HG03558 (cell line): ENCODE data around the gene PRKX.
"Not testable (repeated sequence)": the region's sequence is repeated elsewhere in the genome, so short reads cannot be mapped to it uniquely, and the experiment has no call there.

Source experiments
- ATAC-seq: cut with Tn5 transposase; IDR thresholded peaks from one replicate; pipeline ENCODE4 v1.9.1; 2021; ENCODE audit warnings: moderate number of reproducible peaks; ENCODE audit not compliant: unreplicated experiment; ENCODE audit errors: extremely low read depth

Gene PRKX

GRCh38 chrX:3589474-3589873 lies 124.0 kb downstream of the PRKX start:
- no peak for ATAC-seq

- no peak for ATAC-seq
These were observed 127.7 kb downstream of the PRKX start for GRCh38 chrX:3585719-3586118.

- no peak for ATAC-seq
These were observed 128.9 kb downstream of the PRKX start for GRCh38 chrX:3584415-3584996.

DNA sequence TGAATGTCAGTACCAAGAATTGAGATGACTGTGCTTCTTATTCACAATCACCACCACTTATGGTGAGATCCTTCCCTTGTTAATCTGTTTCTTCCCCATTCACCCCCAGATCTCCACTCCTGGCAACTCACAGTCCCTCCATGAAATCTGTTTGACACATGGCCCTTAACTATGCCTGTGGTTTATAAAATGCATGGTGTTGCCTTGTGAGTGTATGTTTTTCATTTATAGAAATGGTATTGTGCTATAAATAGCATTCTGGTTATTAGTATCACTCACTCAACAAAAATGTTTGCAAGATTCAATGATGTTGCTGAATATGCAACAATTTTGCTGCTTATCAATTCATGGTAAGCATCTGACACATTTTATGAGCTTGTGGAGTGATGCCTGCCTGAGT lies 131.0 kb downstream of the PRKX start:
- ATAC-seq = no peak

- no peak for ATAC-seq
These were observed 131.8 kb downstream of the PRKX start for GRCh38 chrX:3581609-3582108.

DNA sequence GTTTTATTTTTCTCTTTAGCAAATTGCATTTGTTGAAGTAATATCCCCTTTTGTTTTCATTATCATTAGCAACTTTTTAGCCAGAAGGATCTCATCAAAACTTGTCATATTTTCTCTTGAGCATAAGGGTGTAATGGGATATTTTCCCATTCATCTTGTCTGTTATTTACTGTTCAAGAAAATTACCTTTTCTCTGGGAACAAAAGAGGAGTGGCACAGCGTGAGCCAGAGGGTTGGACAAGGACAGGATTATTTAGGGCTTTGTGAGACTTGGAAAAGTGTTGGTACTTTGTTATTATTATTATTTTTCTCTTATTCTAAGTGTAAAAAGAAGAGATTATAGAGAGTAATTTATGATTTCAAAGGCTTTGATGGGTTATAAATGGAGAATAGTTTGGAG lies 135.9 kb downstream of the PRKX start:
- no peak for ATAC-seq

GRCh38 chrX:3576886-3577501 lies 136.5 kb downstream of the PRKX start:
- no peak for ATAC-seq

DNA sequence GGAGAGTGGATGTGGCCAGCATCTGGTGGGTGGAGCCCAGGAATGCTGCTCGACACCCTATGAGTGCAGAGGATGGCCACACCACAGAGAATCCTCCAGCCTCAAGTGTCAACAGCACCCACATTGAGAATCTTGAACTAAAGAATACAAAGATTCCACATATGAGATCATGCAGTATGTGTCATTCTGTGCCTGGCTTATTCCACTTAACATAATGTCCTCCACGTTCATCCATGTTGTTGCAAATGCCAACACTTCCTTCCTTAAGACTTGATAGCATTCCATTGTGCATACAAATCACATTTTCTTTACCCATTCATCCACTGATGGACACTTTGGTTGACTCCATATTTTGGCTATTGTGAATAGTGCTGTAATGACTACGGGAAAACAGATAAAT lies 145.8 kb downstream of the PRKX start:
- no peak for ATAC-seq

GRCh38 chrX:3563451-3563850 lies 150.0 kb downstream of the PRKX start:
- no peak for ATAC-seq

DNA sequence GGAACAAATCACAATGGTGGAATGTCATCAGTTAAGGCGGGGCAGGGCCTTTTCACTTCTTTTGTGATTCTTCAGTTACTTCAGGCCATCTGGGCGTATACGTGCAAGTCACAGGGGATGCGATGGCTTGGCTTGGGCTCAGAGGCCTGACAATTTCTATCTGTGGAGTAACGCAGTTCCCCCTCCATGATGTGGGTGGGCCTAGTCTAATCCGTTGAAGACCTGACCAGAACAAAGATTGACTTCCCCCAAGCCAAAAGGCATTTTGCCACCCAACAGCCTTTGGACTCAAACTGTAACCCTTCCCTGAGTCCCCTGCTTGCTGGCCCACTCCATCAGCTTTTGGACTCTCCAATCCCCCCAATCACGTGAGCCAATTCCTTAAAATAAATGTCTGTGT lies 153.4 kb downstream of the PRKX start:
- ATAC-seq = not testable (repeated sequence)
